Heart right ventricle (tissue), 16 donors: ENCODE data around the gene PIP4K2A. TPM values are rescaled to one million over a fixed set of nuclear protein-coding genes. Genes with fewer than 3 reads are reported as not detected.

Experiments
- ATAC-seq, 8 donors: fragments of 200-7000 bp; cut with Tn5 transposase; one replicate each; pipeline ENCODE4 v1.9.1; 2020; ENCODE audit warnings: mild to moderate bottlenecking in 8 of 8, moderate library complexity in 8 of 8, moderate number of reproducible peaks in 1 of 8
- DNase-seq, 2 donors: peaks; one replicate each; pipeline ENCODE4 v3.0.0-alpha.2; 2020
- H3K27ac ChIP-seq, 10 donors: fragments of 200-600 bp; sonication (generic) in 2 of 10; one replicate each; pipeline versions ENCODE4 v1.5.0 to v1.8.0; 2020 to 2022; ENCODE audit warnings: mild to moderate bottlenecking in 3 of 10
- H3K27me3 ChIP-seq, 7 donors: fragments of 200-600 bp; one replicate each; pipeline ENCODE4 v1.8.0; 2021 to 2022; ENCODE audit warnings: mild to moderate bottlenecking in 2 of 7
- H3K36me3 ChIP-seq, 9 donors: fragments of 200-600 bp; sonication (generic) in 1 of 9; one replicate each; pipeline versions ENCODE4 v1.5.0 to v1.8.0; 2020 to 2022; ENCODE audit warnings: mild to moderate bottlenecking in 2 of 9
- H3K4me1 ChIP-seq, 9 donors: fragments of 200-600 bp; sonication (generic) in 1 of 9; one replicate each; pipeline versions ENCODE4 v1.5.0 to v1.8.0; 2020 to 2022; ENCODE audit warnings: mild to moderate bottlenecking in 4 of 9
- H3K4me3 ChIP-seq, 10 donors: fragments of 200-600 bp; sonication (generic) in 2 of 10; one replicate each; pipeline versions ENCODE4 v1.5.0 to v1.8.0; 2020 to 2022; ENCODE audit warnings: mild to moderate bottlenecking in 7 of 10, moderate library complexity in 2 of 10
- H3K9me3 ChIP-seq, 11 donors: fragments of 200-600 bp in 10 of 11; sonication (generic) in 2 of 11; one replicate each; pipeline versions ENCODE4 v1.5.0 to v1.8.0; 2013 to 2022; ENCODE audit warnings: mild to moderate bottlenecking in 2 of 11, control low read depth in 1 of 11, moderate library complexity in 1 of 11
- WGBS, 2 donors: extraction: QIAGEN DNeasy Blood & Tissue Kit; methylation state at CpG; one replicate each; pipeline ENCODE4 v1.1.7; 2013; ENCODE audit warnings: inconsistent platforms in 1 of 2; 5-methylcytosine and 5-hydroxymethylcytosine counted together
- intact Hi-C, 10 donors: fragments of 100-400 bp; cut with DNase I; formaldehyde crosslinking; loops; one replicate each; pipeline versions ENCODE4 v1.11.1 to v1.14.2; 2022
- polyA plus RNA-seq, 2 donors: library from polyadenylated mRNA; stranded (reverse); fragments of 200-250 nt; gene quantifications; one replicate each; pipeline ENCODE4 v1.2.3, GENCODE V29; 2013
- total RNA-seq, 10 donors: library from RNA; stranded (reverse); fragmentation: NEBNext Ultra II Directional in 3 of 10; extraction: Animal tissue kit (Norgen Biotek cat#: 25700) in 3 of 10; gene quantifications; one replicate each; pipeline versions ENCODE4 v1.2.1 to v1.2.4, GENCODE V29; 2021 to 2023
- TF ChIP-seq, protein P1 (sequence below), 9 donors: fragments of 200-600 bp; sonication (generic) in 2 of 9; IDR thresholded peaks; one replicate each; pipeline versions ENCODE4 v1.5.0 to v1.8.0; 2021 to 2022; ENCODE audit warnings: antibody characterized with exemption in 9 of 9, mild to moderate bottlenecking in 5 of 9, moderate library complexity in 1 of 9
- donor health status: Arrhythmogenic right ventricular cardiomyopathy.
- donor health status: ischemic (EF 13 %, LVEDD 7.1; RV severe dilation, severe dysfunction).
- donor health status: healthy with polysubstance abuse.
- donor health status: DM: no; HTN: yes; CAD: no.
- donor health status: DM: no; HTN: no; CAD: no.
- donor health status: ischemic (EF 25% LVEDD 6.9; RV normal size, moderate dysfunction).
- donor health status: ischemic (EF 25% LVEDD 5.7; RV mildly dilated, moderate dysfunction).
- donor health status: healthy.
- donor health status: DM: yes; HTN: yes; CAD: no.
- donor health status: Ischemic cardiomyopathy.
- donor health status: ischemic (EF 35%, LVEDD 5.7; RV mildly dilated, moderate dysfunction).
- donor health status: nonischemic (EF 11% LVEDD 7.7; RV severe dilation, severe dysfunction).
- donor health status: DM: yes; HTN: yes; CAD: no.
- donor health status: PGD.
- donor health status: ischemic (EF 29% LVEDD 5.4; RV normal size, mild dysfunction).
- donor health status: nonischemic (EF 23%, LVEDD 6.1; RV moderate dilation, normal function).

Gene PIP4K2A
- total and polyA plus RNA-seq, 12 donors = 6.0 to 29.1 (median 13.3) TPM

DNA sequence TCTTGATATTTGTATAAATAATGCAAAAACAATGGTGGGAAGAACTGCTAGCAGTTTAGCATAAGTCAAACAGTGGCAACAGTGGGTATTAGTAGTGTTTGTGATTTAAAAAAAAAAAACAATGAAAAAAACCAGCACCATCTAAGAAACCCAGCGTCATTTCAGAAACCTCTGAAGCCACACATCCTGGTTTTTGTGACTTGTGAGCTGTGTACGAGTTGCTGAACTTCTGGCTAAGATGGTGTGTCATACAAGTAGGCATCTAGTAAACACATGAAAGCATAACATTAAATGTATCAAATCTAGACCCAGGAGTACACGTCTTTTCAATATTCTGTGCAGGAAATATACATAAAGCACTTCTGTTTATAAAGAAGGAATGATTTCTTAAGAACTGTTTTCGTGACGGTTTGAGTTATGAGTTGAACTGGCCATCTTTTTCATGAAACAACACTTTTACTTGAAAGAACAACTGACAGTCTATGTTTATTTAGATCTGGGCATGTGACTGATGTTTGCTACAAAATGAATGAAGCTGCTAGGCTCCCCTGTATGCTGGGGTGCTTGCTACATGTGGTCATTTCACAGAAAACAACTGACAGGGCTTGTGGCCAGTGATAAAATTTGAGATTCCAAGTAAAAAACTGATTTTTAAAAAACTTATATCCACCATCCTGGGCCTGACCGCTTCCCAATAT, 143.5 kb downstream of the PIP4K2A start:
- intact Hi-C loops = loop anchor here in 5 of 10 donors (2.0 to 10.0 kb wide), 5 partner anchors 414 to 576 kb away; no protein-coding TSS in a partner anchor

DNA sequence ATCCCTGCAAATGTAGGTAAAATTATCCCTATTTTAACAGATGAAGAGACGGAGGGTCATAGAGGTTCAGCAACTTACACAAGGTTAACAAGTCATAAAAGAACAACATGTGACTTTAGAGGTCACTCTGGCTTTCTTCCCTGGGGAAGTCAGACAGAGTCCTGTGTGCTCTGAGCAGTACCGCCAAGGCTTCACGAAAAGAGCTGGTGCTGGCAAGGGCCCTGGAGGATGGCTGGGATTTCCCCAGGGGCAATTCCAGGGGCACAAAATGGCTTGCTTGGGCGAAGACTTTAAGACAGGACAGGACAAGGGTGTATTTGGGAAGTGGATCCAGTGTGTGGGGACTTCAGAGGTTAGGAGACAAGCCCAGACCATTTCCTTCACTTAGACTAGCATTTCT, 144.1 kb downstream of the PIP4K2A start:
- Histone ChIP-seq H3K27me3 (no peaks in the 10 kb centered on the region), H3K4me3 (no peak overlapping the region), H3K36me3 (peaks cover 0 to 86% (median 0%) of the 10 kb centered on the region in 9 donors), H3K27ac (peak overlapping the region in 1 of 10 donors; percentile 1), H3K4me1 (peaks cover 0 to 24% (median 0%) of the 10 kb centered on the region in 9 donors), H3K9me3 (no peaks in the 10 kb centered on the region)
- intact Hi-C loops = loop anchor here in 5 of 10 donors (2.0 to 10.0 kb wide), 5 partner anchors 415 to 575 kb away; no protein-coding TSS in a partner anchor
- DNase-seq (no peak), ATAC-seq (peak in 1 of 8 donors; percentile 42)
- TF ChIP-seq, protein P1, sequence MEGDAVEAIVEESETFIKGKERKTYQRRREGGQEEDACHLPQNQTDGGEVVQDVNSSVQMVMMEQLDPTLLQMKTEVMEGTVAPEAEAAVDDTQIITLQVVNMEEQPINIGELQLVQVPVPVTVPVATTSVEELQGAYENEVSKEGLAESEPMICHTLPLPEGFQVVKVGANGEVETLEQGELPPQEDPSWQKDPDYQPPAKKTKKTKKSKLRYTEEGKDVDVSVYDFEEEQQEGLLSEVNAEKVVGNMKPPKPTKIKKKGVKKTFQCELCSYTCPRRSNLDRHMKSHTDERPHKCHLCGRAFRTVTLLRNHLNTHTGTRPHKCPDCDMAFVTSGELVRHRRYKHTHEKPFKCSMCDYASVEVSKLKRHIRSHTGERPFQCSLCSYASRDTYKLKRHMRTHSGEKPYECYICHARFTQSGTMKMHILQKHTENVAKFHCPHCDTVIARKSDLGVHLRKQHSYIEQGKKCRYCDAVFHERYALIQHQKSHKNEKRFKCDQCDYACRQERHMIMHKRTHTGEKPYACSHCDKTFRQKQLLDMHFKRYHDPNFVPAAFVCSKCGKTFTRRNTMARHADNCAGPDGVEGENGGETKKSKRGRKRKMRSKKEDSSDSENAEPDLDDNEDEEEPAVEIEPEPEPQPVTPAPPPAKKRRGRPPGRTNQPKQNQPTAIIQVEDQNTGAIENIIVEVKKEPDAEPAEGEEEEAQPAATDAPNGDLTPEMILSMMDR (IDR thresholded peaks at IDR 0.05) = no peak
- 64 to 79% methylated on average over 4 of the region's 4 CpGs for WGBS, 2 donors

More for the DNA sequence above, 143.5 kb downstream of the PIP4K2A start:
- ATAC-seq (no peak), DNase-seq (no peak)
- Histone ChIP-seq H3K9me3 (no peaks in the 10 kb centered on the region), H3K27ac (no peak overlapping the region), H3K4me3 (no peak overlapping the region), H3K4me1 (peaks cover 0 to 24% (median 0%) of the 10 kb centered on the region in 9 donors), H3K36me3 (peaks cover 0 to 89% (median 0%) of the 10 kb centered on the region in 9 donors), H3K27me3 (no peaks in the 10 kb centered on the region)
- 80% methylated on average over 6 of the region's 6 CpGs for WGBS, 2 donors
- TF ChIP-seq, protein P1 (IDR thresholded peaks at IDR 0.05) = no peak

DNA sequence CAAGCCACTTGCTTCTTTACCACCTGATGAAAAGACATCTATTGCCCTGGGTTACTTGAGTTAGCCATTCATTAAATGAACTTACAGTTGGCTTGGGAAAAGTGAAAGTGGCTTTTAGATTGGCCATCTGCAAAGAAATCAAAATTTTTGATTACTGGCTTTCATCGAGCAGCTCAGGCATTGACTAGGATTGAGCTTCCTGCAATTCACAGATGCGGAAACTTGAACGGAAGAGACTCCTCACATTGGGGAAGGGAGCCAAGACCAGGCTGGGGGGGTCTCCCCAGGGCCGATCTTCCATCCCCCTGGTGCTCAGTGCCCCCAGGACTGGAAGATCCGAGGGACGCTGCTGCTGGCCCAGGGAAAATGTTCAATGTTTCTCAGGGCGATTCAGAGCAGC, 145.4 kb downstream of the PIP4K2A start:
- Histone ChIP-seq H3K9me3 (no peaks in the 10 kb centered on the region), H3K36me3 (peaks cover 0 to 91% (median 0%) of the 10 kb centered on the region in 9 donors), H3K4me1 (peaks cover 0 to 24% (median 0%) of the 10 kb centered on the region in 9 donors), H3K27ac (peak overlapping the region in 4 of 10 donors; percentile 12 to 48 (median 19)), H3K4me3 (peak overlapping the region in 6 of 10 donors; percentile 11 to 37 (median 26)), H3K27me3 (no peaks in the 10 kb centered on the region)
- 64 to 76% methylated on average over 7 of the region's 7 CpGs for WGBS, 2 donors
- DNase-seq (no peak), ATAC-seq (peak in 5 of 8 donors; percentile 44 to 74 (median 66))
- intact Hi-C loops = loop anchor here in 4 of 10 donors (10.0 kb wide), 3 partner anchors 134 to 564 kb away; partner anchors contain the start of gene DNAJC1 (in 2 of the 4)
- TF ChIP-seq, protein P1 (IDR thresholded peaks at IDR 0.05) = no peak

DNA sequence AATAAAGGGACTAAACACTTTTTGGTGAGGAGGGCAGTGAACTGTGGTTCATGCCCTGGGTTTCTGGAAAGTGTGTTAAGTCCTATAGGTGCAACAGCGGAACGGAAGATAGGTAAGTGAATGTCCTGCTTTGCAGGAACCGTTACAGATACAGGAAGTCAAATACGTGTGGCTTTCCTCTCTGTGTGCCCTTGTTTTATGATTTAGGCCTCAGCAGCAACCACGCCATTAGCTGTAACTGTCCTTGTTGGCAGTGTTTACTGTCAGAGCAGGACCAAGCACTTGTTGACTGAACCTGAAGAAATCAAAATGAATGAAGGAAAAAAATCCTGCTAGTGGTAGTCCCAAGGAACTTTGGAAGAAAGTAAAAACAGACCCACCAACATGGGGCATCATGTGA, 150.3 kb downstream of the PIP4K2A start:
- intact Hi-C loops = loop anchor here in 4 of 10 donors (10.0 kb wide), 3 partner anchors 129 to 559 kb away; partner anchors contain the start of gene DNAJC1 (in 2 of the 4)
- no peaks in the 10 kb centered on the region for H3K27me3 ChIP-seq
- no peak overlapping the region for H3K27ac ChIP-seq
- no peaks in the 10 kb centered on the region for H3K9me3 ChIP-seq
- DNase-seq (no peak), ATAC-seq (no peak)
- peaks cover 0 to 10% (median 0%) of the 10 kb centered on the region in 9 donors for H3K4me1 ChIP-seq
- no peak overlapping the region for H3K4me3 ChIP-seq
- WGBS, 2 donors = 81 to 87% methylated on average over 5 of the region's 5 CpGs
- TF ChIP-seq, protein P1 (IDR thresholded peaks at IDR 0.05) = no peak
- H3K36me3 ChIP-seq = peaks cover 0 to 83% (median 0%) of the 10 kb centered on the region in 9 donors
